H9 (cell line): ENCODE results near the gene AKR1B15. TPM values are rescaled to one million over a fixed set of nuclear protein-coding genes. Genes with fewer than 3 reads are reported as not detected.

Source experiments
- DNase-seq: peaks from one replicate; pipeline ENCODE4 v3.0.0-alpha.2; 2017
- H2AFZ ChIP-seq: one replicate; pipeline ENCODE4 v1.6.1; 2013; ENCODE audit warnings: mild to moderate bottlenecking, low read length, control low read depth, moderate library complexity
- H2AK5ac ChIP-seq: 2 replicates; pipeline ENCODE4 v1.6.1; 2013; ENCODE audit warnings: low read length, control low read depth, mixed read lengths; ENCODE audit not compliant: insufficient read length
- H2BK120ac ChIP-seq: one replicate; pipeline ENCODE4 v1.6.1; 2013; ENCODE audit warnings: low read depth, mild to moderate bottlenecking, low read length, control low read depth, inconsistent platforms; ENCODE audit not compliant: poor library complexity, severe bottlenecking
- H2BK12ac ChIP-seq: 2 replicates; pipeline ENCODE4 v1.6.1; 2013; ENCODE audit warnings: low read length, control low read depth, mixed read lengths, low read depth; ENCODE audit not compliant: insufficient read length
- H2BK15ac ChIP-seq: 2 replicates; pipeline ENCODE4 v1.6.1; 2013; ENCODE audit warnings: low read depth, low read length, control low read depth
- H2BK20ac ChIP-seq: one replicate; pipeline ENCODE4 v1.6.1; 2013; ENCODE audit warnings: low read depth, mild to moderate bottlenecking, low read length, control low read depth, inconsistent platforms; ENCODE audit not compliant: poor library complexity, severe bottlenecking
- H2BK5ac ChIP-seq: 2 replicates; pipeline ENCODE4 v1.6.1; 2013; ENCODE audit warnings: low read length, control low read depth, mixed read lengths; ENCODE audit not compliant: insufficient read length
- H3K14ac ChIP-seq: 2 replicates; pipeline ENCODE4 v1.6.1; 2013; ENCODE audit warnings: low read length, control low read depth; ENCODE audit not compliant: insufficient read depth
- H3K18ac ChIP-seq: 2 replicates; pipeline ENCODE4 v1.6.1; 2013; ENCODE audit warnings: low read depth, mild to moderate bottlenecking, mixed read lengths, low read length, control low read depth; ENCODE audit not compliant: insufficient read length
- H3K23ac ChIP-seq: 2 replicates; pipeline ENCODE4 v1.6.1; 2013; ENCODE audit warnings: low read length, control low read depth, mixed read lengths, low read depth; ENCODE audit not compliant: insufficient read length
- H3K23me2 ChIP-seq: 2 replicates; pipeline ENCODE4 v1.6.1; 2013; ENCODE audit warnings: low read depth, mild to moderate bottlenecking, mixed read lengths, low read length, control low read depth; ENCODE audit not compliant: insufficient read length, poor library complexity, severe bottlenecking
- H3K27ac ChIP-seq: 2 replicates; pipeline ENCODE4 v1.5.1; 2013; ENCODE audit warnings: low read length, control low read depth, mixed read lengths, low read depth; ENCODE audit not compliant: insufficient read length
- H3K27me3 ChIP-seq: 2 replicates; pipeline ENCODE4 v1.6.1; 2013; ENCODE audit warnings: low read length, control low read depth, inconsistent platforms; ENCODE audit not compliant: insufficient read depth
- H3K4ac ChIP-seq: 2 replicates; pipeline ENCODE4 v1.6.1; 2013; ENCODE audit warnings: low read depth, mild to moderate bottlenecking, control low read depth, inconsistent platforms, low read length, moderate library complexity
- H3K4me1 ChIP-seq: 2 replicates; pipeline ENCODE4 v1.6.1; 2013; ENCODE audit warnings: low read length, control low read depth, inconsistent platforms; ENCODE audit not compliant: insufficient read depth
- H3K4me2 ChIP-seq: 2 replicates; pipeline ENCODE4 v1.6.1; 2013; ENCODE audit warnings: low read length, control low read depth, mixed read lengths; ENCODE audit not compliant: insufficient read length, insufficient read depth
- H3K56ac ChIP-seq: 2 replicates; pipeline ENCODE4 v1.6.1; 2013; ENCODE audit warnings: low read depth, mild to moderate bottlenecking, mixed read lengths, low read length, control low read depth; ENCODE audit not compliant: insufficient read length
- H3K79me1 ChIP-seq: 2 replicates; pipeline ENCODE4 v1.6.1; 2013; ENCODE audit warnings: low read depth, mild to moderate bottlenecking, moderate library complexity, low read length, control low read depth, inconsistent platforms; ENCODE audit not compliant: insufficient read depth, poor library complexity, severe bottlenecking
- H3K79me2 ChIP-seq: 2 replicates; pipeline ENCODE4 v1.6.1; 2013; ENCODE audit warnings: low read length, control low read depth, inconsistent platforms; ENCODE audit not compliant: insufficient read depth
- H3K9ac ChIP-seq: 2 replicates; pipeline ENCODE4 v1.6.1; 2013; ENCODE audit warnings: low read length, control low read depth, mixed read lengths; ENCODE audit not compliant: insufficient read length; ENCODE audit errors: extremely low read depth
- H3K9me3 ChIP-seq: one replicate; pipeline ENCODE4 v1.6.1; 2013; ENCODE audit warnings: low read depth, low read length, inconsistent platforms; ENCODE audit not compliant: control insufficient read depth
- H3T11ph ChIP-seq: one replicate; pipeline ENCODE4 v1.6.1; 2013; ENCODE audit warnings: mild to moderate bottlenecking, low read length, control low read depth, inconsistent platforms
- H4K20me1 ChIP-seq: one replicate; pipeline ENCODE4 v1.6.1; 2013; ENCODE audit not compliant: control insufficient read depth, insufficient read length, insufficient read depth
- H4K5ac ChIP-seq: 2 replicates; pipeline ENCODE4 v1.6.1; 2013; ENCODE audit warnings: low read depth, mild to moderate bottlenecking, mixed read lengths, low read length, control low read depth; ENCODE audit not compliant: insufficient read length
- H4K8ac ChIP-seq: replicated peaks from 2 replicates; pipeline ENCODE4 v1.6.1; 2013; ENCODE audit warnings: low read length, control low read depth, mixed read lengths, low read depth; ENCODE audit not compliant: insufficient read length
- H4K91ac ChIP-seq: 2 replicates; pipeline ENCODE4 v1.6.1; 2013; ENCODE audit warnings: low read depth, mild to moderate bottlenecking, moderate library complexity, mixed read lengths, low read length, control low read depth; ENCODE audit not compliant: insufficient read length
- H3K27ac Mint-ChIP-seq, 3 experiments: 2 replicates in 2 of 3; 3 replicates in 1 of 3; pipeline ENCODE4 v1.8.0; 2020 to 2021; ENCODE audit warnings: mixed read lengths in 3 of 3, mild to moderate bottlenecking in 1 of 3, moderate library complexity in 1 of 3
- H3K27me3 Mint-ChIP-seq: 2 replicates; pipeline ENCODE4 v1.8.0; 2021; ENCODE audit warnings: low read depth, mild to moderate bottlenecking, moderate library complexity, mixed read lengths
- H3K36me3 Mint-ChIP-seq, 3 experiments: 2 replicates in 2 of 3; 3 replicates in 1 of 3; pipeline ENCODE4 v1.8.0; 2020 to 2021; ENCODE audit warnings: low read depth in 3 of 3, mixed read lengths in 3 of 3; ENCODE audit not compliant: insufficient read depth in 1 of 3
- H3K4me1 Mint-ChIP-seq, 2 experiments: 2 replicates each; pipeline ENCODE4 v1.8.0; 2020; ENCODE audit warnings: mixed read lengths in 2 of 2
- H3K4me3 Mint-ChIP-seq, 2 experiments: 2 replicates in 1 of 2; 3 replicates in 1 of 2; pipeline ENCODE4 v1.8.0; 2020 to 2021; ENCODE audit warnings: mild to moderate bottlenecking in 2 of 2, mixed read lengths in 2 of 2, moderate library complexity in 1 of 2
- H3K9me3 Mint-ChIP-seq, 2 experiments: 2 replicates in 1 of 2; 3 replicates in 1 of 2; pipeline ENCODE4 v1.8.0; 2020; ENCODE audit warnings: mild to moderate bottlenecking in 2 of 2, mixed read lengths in 2 of 2, moderate library complexity in 1 of 2
- WGBS: extraction: QIAGEN DNeasy Blood & Tissue Kit; methylation state at CpG from one replicate; pipeline ENCODE4 v1.1.7; 2013; ENCODE audit warnings: missing lambda C conversion rate, low lambda C conversion rate, mixed read lengths; ENCODE audit not compliant: insufficient read length; ENCODE audit errors: extremely low coverage; 5-methylcytosine and 5-hydroxymethylcytosine counted together
- total RNA-seq: library from RNA; stranded (reverse); gene quantifications from 2 replicates; pipeline ENCODE4 v1.2.1, GENCODE V29; 2021
- TF ChIP-seq, protein P1 (sequence below): fragments of 200-600 bp; sonication (generic); conservative IDR thresholded peaks from 3 replicates; pipeline ENCODE4 v1.8.0; 2021; ENCODE audit warnings: antibody characterized with exemption, mild to moderate bottlenecking

Gene AKR1B15
- total RNA-seq, 1 experiment from 2014 or later: not detected

- H3K27me3 Mint-ChIP-seq: peaks cover 14% of the 10 kb centered on the region
- H3K79me1 ChIP-seq: no peaks in the 10 kb centered on the region
- no peak overlapping the region for H3K27ac Mint-ChIP-seq
- no peak overlapping the region for H2AK5ac ChIP-seq
- no peak overlapping the region for H2BK5ac ChIP-seq
- H3K18ac ChIP-seq: no peak overlapping the region
- H3K56ac ChIP-seq: no peak overlapping the region
- H2AFZ ChIP-seq: no peak overlapping the region
- H3K36me3 Mint-ChIP-seq: no peaks in the 10 kb centered on the region
- no peak overlapping the region for H2BK20ac ChIP-seq
- DNase-seq: no peak
- no peaks in the 10 kb centered on the region for H3K9me3 ChIP-seq
- no peaks in the 10 kb centered on the region; a peak in 1 of 5 replicates for H3K9me3 Mint-ChIP-seq
- no peak overlapping the region for H3K4ac ChIP-seq
- H3K4me3 Mint-ChIP-seq: no peak overlapping the region
- no peaks in the 10 kb centered on the region for H3K4me1 ChIP-seq
- no peak overlapping the region for H3K23ac ChIP-seq
- no peak overlapping the region for H3K4me2 ChIP-seq
- peaks cover 2% of the 10 kb centered on the region for H4K20me1 ChIP-seq
- H3K79me2 ChIP-seq: no peaks in the 10 kb centered on the region
- H4K91ac ChIP-seq: no peak overlapping the region
- H3T11ph ChIP-seq: no peak overlapping the region
- TF ChIP-seq, protein P1, sequence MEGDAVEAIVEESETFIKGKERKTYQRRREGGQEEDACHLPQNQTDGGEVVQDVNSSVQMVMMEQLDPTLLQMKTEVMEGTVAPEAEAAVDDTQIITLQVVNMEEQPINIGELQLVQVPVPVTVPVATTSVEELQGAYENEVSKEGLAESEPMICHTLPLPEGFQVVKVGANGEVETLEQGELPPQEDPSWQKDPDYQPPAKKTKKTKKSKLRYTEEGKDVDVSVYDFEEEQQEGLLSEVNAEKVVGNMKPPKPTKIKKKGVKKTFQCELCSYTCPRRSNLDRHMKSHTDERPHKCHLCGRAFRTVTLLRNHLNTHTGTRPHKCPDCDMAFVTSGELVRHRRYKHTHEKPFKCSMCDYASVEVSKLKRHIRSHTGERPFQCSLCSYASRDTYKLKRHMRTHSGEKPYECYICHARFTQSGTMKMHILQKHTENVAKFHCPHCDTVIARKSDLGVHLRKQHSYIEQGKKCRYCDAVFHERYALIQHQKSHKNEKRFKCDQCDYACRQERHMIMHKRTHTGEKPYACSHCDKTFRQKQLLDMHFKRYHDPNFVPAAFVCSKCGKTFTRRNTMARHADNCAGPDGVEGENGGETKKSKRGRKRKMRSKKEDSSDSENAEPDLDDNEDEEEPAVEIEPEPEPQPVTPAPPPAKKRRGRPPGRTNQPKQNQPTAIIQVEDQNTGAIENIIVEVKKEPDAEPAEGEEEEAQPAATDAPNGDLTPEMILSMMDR: no peak
- H2BK120ac ChIP-seq: no peak overlapping the region
- H4K5ac ChIP-seq: no peak overlapping the region
- H2BK15ac ChIP-seq: no peak overlapping the region
- no peak overlapping the region for H2BK12ac ChIP-seq
- peaks cover 7 to 12% of the 10 kb centered on the region in 2 experiments for H3K4me1 Mint-ChIP-seq
- H3K23me2 ChIP-seq: no peaks in the 10 kb centered on the region
- H3K14ac ChIP-seq: no peak overlapping the region
- no peak overlapping the region for H3K27ac ChIP-seq
- WGBS: no CpG with 5 or more reads among the region's 5 CpGs
- H3K27me3 ChIP-seq: no peaks in the 10 kb centered on the region
- no peak overlapping the region for H4K8ac ChIP-seq
- H3K9ac ChIP-seq: no peak overlapping the region
Measured at GRCh38 chr7:134510646-134511045, 38.3 kb upstream of the AKR1B15 start.
